ENCODE measurements around the gene DNAJC7. TPM values are rescaled to one million over a fixed set of nuclear protein-coding genes. Genes with fewer than 3 reads are reported as not detected.

DNAJC7 gene
- total RNA-seq, 2 donors from 2014 or later, result 61.2 to 80.6 TPM

DNA sequence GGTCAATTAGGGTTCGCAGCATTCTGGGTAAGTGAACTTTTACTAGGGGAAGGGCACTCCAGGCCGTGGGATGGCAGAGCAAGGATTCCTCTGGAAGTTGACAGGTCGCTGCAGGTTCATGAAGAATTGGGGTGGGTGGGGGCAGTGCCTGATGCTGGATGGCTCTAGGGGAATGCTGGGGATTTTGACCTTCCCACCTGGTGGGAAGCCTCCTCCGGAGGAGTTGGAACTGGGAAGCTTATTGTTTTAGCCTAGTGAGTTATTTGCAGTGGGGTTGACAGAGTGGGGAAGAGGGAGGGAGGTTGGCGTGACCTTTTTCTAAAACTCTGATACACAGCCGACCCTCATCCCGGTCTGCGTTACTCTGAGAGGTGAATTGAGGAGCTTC lies 33.8 kb upstream of the DNAJC7 start:
- Histone ChIP-seq H3K27ac (no peak overlapping the region), H3K36me3 (no peaks in the 10 kb centered on the region), H3K9me3 (no peaks in the 10 kb centered on the region), H3K4me3 (peak overlapping the region; percentile 80), H3K27me3 (replicated peaks; ENCODE audit: insufficient read depth) (peaks cover 4% of the 10 kb centered on the region), H3K4me1 (ENCODE audit: control insufficient read depth in 1 of 2, low read depth in 2 of 2) (no peaks in the 10 kb centered on the region)
- DNase-seq (ENCODE audit: low spot score), result no peak
- TF ChIP-seq, protein P1, sequence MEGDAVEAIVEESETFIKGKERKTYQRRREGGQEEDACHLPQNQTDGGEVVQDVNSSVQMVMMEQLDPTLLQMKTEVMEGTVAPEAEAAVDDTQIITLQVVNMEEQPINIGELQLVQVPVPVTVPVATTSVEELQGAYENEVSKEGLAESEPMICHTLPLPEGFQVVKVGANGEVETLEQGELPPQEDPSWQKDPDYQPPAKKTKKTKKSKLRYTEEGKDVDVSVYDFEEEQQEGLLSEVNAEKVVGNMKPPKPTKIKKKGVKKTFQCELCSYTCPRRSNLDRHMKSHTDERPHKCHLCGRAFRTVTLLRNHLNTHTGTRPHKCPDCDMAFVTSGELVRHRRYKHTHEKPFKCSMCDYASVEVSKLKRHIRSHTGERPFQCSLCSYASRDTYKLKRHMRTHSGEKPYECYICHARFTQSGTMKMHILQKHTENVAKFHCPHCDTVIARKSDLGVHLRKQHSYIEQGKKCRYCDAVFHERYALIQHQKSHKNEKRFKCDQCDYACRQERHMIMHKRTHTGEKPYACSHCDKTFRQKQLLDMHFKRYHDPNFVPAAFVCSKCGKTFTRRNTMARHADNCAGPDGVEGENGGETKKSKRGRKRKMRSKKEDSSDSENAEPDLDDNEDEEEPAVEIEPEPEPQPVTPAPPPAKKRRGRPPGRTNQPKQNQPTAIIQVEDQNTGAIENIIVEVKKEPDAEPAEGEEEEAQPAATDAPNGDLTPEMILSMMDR (IDR thresholded peaks at IDR 0.05), result no peak
- no peak for ATAC-seq (ENCODE audit: insufficient number of reproducible peaks, low FRiP score, low read depth)

DNA sequence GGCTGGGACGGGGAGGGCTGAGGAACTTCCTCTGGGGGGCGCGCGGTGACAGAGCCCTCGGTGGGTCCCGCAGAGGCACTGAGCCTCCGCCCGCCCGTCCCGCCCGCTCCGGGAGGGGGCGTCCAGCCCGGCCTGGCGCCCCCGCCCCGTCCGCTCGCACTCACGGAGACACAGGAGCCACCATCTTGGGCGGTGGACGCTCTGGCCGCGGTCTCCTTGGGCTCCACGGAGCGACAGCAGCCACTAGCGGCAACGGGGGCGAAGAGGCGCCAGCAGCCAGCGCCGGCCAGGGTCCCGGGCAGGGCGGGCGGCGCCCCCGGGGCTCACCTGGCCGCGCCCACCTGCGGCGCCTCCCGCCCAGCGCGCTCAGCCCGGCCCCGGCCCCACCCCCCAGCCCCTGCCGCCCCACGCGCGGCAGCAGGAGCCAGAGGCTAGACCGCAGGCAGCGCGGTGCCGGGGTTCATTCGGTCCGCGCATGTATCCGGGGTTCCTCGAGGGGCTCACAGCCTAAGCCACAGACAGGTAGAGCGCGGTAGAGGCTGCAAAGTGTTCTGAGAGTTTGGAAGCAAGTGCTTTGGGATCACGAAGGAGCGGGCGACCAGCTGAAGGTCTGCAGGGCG lies 33.3 kb upstream of the DNAJC7 start, which contains the start of gene C17orf113:
C17orf113 (minus strand) TSS at position 209 of the 620 bp plus-strand sequence. CDS start 7,225 bp downstream, outside the sequence.
- H3K27ac ChIP-seq, result no peak within 1 kb of the TSS

DNA sequence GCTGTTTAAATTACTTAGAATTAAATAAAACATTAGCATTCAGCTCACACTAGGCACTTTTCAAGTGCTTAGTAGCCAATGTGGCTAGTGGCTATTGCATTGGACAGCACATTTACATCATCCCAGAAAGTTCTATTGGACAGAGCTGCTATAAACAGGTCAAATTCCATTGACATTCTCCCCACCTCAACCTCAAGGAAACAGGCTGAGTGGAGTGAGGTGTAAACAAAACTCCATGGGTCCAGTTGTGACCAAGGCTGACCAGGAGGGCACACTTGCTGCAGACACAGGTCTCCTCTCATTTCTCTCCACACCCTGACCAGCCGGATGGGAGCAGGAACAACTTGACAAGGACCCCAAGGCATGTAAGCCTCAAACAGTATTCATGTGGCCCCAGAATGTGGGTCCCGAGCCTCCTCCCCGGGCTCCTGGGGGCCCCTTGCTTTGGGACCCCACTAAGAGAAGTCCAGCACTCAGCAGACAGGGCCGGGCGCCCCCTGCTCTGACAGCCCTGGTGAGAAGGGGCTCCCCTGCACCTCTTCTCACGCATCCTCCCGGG lies 32.7 kb upstream of the DNAJC7 start:
- TF ChIP-seq, protein P1 (IDR thresholded peaks at IDR 0.05), result no peak
- Histone ChIP-seq H3K4me1 (ENCODE audit: control insufficient read depth in 1 of 2, low read depth in 2 of 2) (no peaks in the 10 kb centered on the region), H3K27ac (no peak overlapping the region), H3K27me3 (replicated peaks; ENCODE audit: insufficient read depth) (peaks cover 4% of the 10 kb centered on the region), H3K36me3 (no peaks in the 10 kb centered on the region), H3K4me3 (peak overlapping the region; percentile 80), H3K9me3 (no peaks in the 10 kb centered on the region)
- ATAC-seq (ENCODE audit: insufficient number of reproducible peaks, low FRiP score, low read depth) (no peak), DNase-seq (ENCODE audit: low spot score) (no peak)

More for the DNA sequence above, 33.3 kb upstream of the DNAJC7 start, which contains the start of gene C17orf113:
- ATAC-seq (ENCODE audit: insufficient number of reproducible peaks, low FRiP score, low read depth), result no peak
- peaks cover 4% of the 10 kb centered on the region for H3K27me3 ChIP-seq (replicated peaks; ENCODE audit: insufficient read depth)
- H3K4me3 ChIP-seq, result peak within 1 kb of the TSS; percentile 80
- H3K4me1 ChIP-seq (ENCODE audit: control insufficient read depth in 1 of 2, low read depth in 2 of 2), result no peaks in the 10 kb centered on the region
- DNase-seq (ENCODE audit: low spot score), result no peak
- H3K36me3 ChIP-seq, result no peaks in the 10 kb centered on the region
- H3K9me3 ChIP-seq, result no peaks in the 10 kb centered on the region
- TF ChIP-seq, protein P1 (IDR thresholded peaks at IDR 0.05), result peak; percentile 36

DNA sequence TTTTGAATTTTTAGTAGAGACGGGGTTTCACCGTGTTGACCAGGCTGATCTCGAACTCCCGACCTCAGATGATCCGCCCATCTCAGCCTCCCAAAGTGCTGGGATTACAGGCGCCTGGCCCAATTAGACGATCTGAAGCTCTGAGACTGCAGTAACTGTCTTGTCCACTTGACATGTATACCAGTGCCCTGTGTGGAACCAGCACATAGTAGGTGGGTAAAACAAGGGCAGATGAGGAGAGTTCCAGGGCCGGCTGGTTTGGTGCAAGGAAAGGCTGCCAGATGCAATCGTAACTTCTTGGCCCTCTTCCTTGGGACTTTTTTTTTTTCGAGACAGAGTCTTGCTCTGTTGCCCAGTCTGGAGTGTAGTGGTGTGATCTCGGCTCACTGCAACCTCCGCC lies 30.1 kb upstream of the DNAJC7 start:
- no peak overlapping the region for H3K4me3 ChIP-seq
- ATAC-seq (ENCODE audit: insufficient number of reproducible peaks, low FRiP score, low read depth), result no peak
- no peaks in the 10 kb centered on the region for H3K9me3 ChIP-seq
- no peaks in the 10 kb centered on the region for H3K36me3 ChIP-seq
- no peaks in the 10 kb centered on the region for H3K4me1 ChIP-seq (ENCODE audit: control insufficient read depth in 1 of 2, low read depth in 2 of 2)
- no peaks in the 10 kb centered on the region for H3K27me3 ChIP-seq (replicated peaks; ENCODE audit: insufficient read depth)
- H3K27ac ChIP-seq, result no peak overlapping the region
- TF ChIP-seq, protein P1 (IDR thresholded peaks at IDR 0.05), result no peak
- DNase-seq (ENCODE audit: low spot score), result no peak

DNA sequence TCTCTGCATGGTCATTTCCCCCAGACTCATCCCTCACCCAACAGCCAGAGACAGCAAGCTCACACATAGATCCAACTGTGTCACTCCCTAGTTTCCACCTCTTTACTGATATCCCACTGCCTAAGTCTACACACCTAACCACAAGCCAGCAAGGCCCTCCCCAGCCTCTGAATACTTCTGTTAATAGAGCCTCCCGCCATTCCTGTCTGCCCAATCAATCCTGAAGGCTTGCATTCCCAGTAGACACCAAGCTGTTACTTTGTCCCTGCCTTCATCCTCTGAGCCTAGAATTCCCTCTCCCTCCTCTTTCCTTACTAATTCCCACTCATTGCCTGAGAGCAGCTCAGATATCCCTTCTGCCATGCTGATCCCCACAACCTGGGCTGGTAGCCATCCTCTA lies 28.5 kb upstream of the DNAJC7 start:
- H3K4me1 ChIP-seq (ENCODE audit: control insufficient read depth in 1 of 2, low read depth in 2 of 2), result no peaks in the 10 kb centered on the region
- H3K9me3 ChIP-seq, result no peaks in the 10 kb centered on the region
- H3K27me3 ChIP-seq (replicated peaks; ENCODE audit: insufficient read depth), result no peaks in the 10 kb centered on the region
- ATAC-seq (ENCODE audit: insufficient number of reproducible peaks, low FRiP score, low read depth), result no peak
- TF ChIP-seq, protein P1 (IDR thresholded peaks at IDR 0.05), result no peak
- H3K36me3 ChIP-seq, result no peaks in the 10 kb centered on the region
- H3K4me3 ChIP-seq, result no peak overlapping the region
- no peak overlapping the region for H3K27ac ChIP-seq
- DNase-seq (ENCODE audit: low spot score), result no peak
